Measurements from ENCODE around the gene SIRPA.

Gene SIRPA

GRCh38 chr20:1872459-1873097, 22.6 kb upstream of the SIRPA start:
- in situ Hi-C loops (cut with HindIII; ENCODE audit: low sequenced_read_pairs) = no loop called here
- no peak for TF ChIP-seq CTCF (IDR thresholded peaks at IDR 0.05; ENCODE audit: low read depth, low read length)
- no peak for DNase-seq (ENCODE audit: low read depth, low spot score)
- no peak overlapping the region for H3K4me3 ChIP-seq (ENCODE audit: low read depth, low read length)

- no peak for TF ChIP-seq CTCF (IDR thresholded peaks at IDR 0.05; ENCODE audit: low read depth, low read length)
- DNase-seq (ENCODE audit: low read depth, low spot score) = no peak
- in situ Hi-C loops (cut with HindIII; ENCODE audit: low sequenced_read_pairs) = no loop called here
- H3K4me3 ChIP-seq (ENCODE audit: low read depth, low read length) = no peak overlapping the region
These were observed 20.6 kb upstream of the SIRPA start for GRCh38 chr20:1874450-1875182.

GRCh38 chr20:1875183-1875554, 20.0 kb upstream of the SIRPA start:
- H3K4me3 ChIP-seq (ENCODE audit: low read depth, low read length) = no peak overlapping the region
- in situ Hi-C loops (cut with HindIII; ENCODE audit: low sequenced_read_pairs) = no loop called here
- no peak for DNase-seq (ENCODE audit: low read depth, low spot score)
- TF ChIP-seq CTCF (IDR thresholded peaks at IDR 0.05; ENCODE audit: low read depth, low read length) = no peak

- in situ Hi-C loops (cut with HindIII; ENCODE audit: low sequenced_read_pairs) = no loop called here
- TF ChIP-seq CTCF (IDR thresholded peaks at IDR 0.05; ENCODE audit: low read depth, low read length) = no peak
- no peak overlapping the region for H3K4me3 ChIP-seq (ENCODE audit: low read depth, low read length)
- DNase-seq (ENCODE audit: low read depth, low spot score) = no peak
These were observed 19.4 kb upstream of the SIRPA start for GRCh38 chr20:1875762-1876161.

GRCh38 chr20:1876217-1876921, 18.8 kb upstream of the SIRPA start:
- DNase-seq (ENCODE audit: low read depth, low spot score) = no peak
- TF ChIP-seq CTCF (IDR thresholded peaks at IDR 0.05; ENCODE audit: low read depth, low read length) = no peak
- in situ Hi-C loops (cut with HindIII; ENCODE audit: low sequenced_read_pairs) = no loop called here
- no peak overlapping the region for H3K4me3 ChIP-seq (ENCODE audit: low read depth, low read length)

GRCh38 chr20:1876975-1877608, 18.1 kb upstream of the SIRPA start:
- no peak for DNase-seq (ENCODE audit: low read depth, low spot score)
- H3K4me3 ChIP-seq (ENCODE audit: low read depth, low read length) = no peak overlapping the region
- no peak for TF ChIP-seq CTCF (IDR thresholded peaks at IDR 0.05; ENCODE audit: low read depth, low read length)
- in situ Hi-C loops (cut with HindIII; ENCODE audit: low sequenced_read_pairs) = no loop called here

Measured in astrocyte of the spinal cord (primary cell).